ENCODE data around the gene KAZALD1. TPM values are rescaled to one million over a fixed set of nuclear protein-coding genes. Genes with fewer than 3 reads are reported as not detected.

KAZALD1 gene
- polyA plus RNA-seq, 1 of the 3 experiments (the other 2 are of a cell fraction), result 3.0 TPM

- CTCF ChIA-PET, result interaction anchor here (0.7 to 32.9 kb wide), 9 partner anchors 9 to 127 kb away, joined by 3 to 972 read pairs (median 6); partner anchors contain the start of gene TLX1
- Histone ChIP-seq H3K4me2 (no peak overlapping the region), H3K4me1 (ENCODE audit: control insufficient read depth in 1 of 2, insufficient read depth in 2 of 2, low read depth in 1 of 2, low read length in 1 of 2) (peaks cover 0 to 21% of the 10 kb centered on the region in 2 experiments; a peak in 1 of 4 replicates), H3K9me3 (no peaks in the 10 kb centered on the region), H3K79me2 (ENCODE audit: insufficient read depth) (no peaks in the 10 kb centered on the region), H3K27me3 (ENCODE audit: insufficient read depth) (peaks cover 55% of the 10 kb centered on the region; the same call in 1 of the 2 replicates), H3K4me3 (ENCODE audit: low read depth in 2 of 2, low read length in 1 of 2) (no peak overlapping the region), H3K36me3 (replicated peaks in 1 of 2; ENCODE audit: control insufficient read depth in 1 of 2, insufficient read depth in 2 of 2, low read length in 1 of 2) (no peaks in the 10 kb centered on the region), H3K9me2 (no peaks in the 10 kb centered on the region), H4K20me1 (ENCODE audit: insufficient read depth) (no peaks in the 10 kb centered on the region), H2AFZ (ENCODE audit: low read depth) (no peak overlapping the region), H3K27ac (ENCODE audit: low read depth in 2 of 2, low read length in 1 of 2) (no peak overlapping the region), H3F3A (replicated peaks; ENCODE audit: insufficient read depth) (no peaks in the 10 kb centered on the region), H3K9ac (no peak overlapping the region)
- DNase-seq, result no peak
- TF ChIP-seq RAD21 (IDR thresholded peaks at IDR 0.05; ENCODE audit: low read length) (no peak), ELF1 (IDR thresholded peaks at IDR 0.05) (no peak), ZBTB33 (IDR thresholded peaks at IDR 0.05; ENCODE audit: borderline replicate concordance, low read depth) (no peak), IRF3 (IDR thresholded peaks at IDR 0.05; ENCODE audit: low read depth, low read length) (no peak), FOXM1 (IDR thresholded peaks at IDR 0.05; ENCODE audit: low read depth) (no peak), CTCF (IDR thresholded peaks at IDR 0.05) (no peak), NFIC (IDR thresholded peaks at IDR 0.05; ENCODE audit: borderline replicate concordance) (no peak), TEAD4 (IDR thresholded peaks at IDR 0.05; ENCODE audit: borderline replicate concordance, insufficient read depth) (no peak), GABPA (IDR thresholded peaks at IDR 0.05; ENCODE audit: low read depth) (no peak), REST (IDR thresholded peaks at IDR 0.05; ENCODE audit: low read depth, low read length) (no peak), EP300 (IDR thresholded peaks at IDR 0.05; ENCODE audit: borderline replicate concordance in 1 of 2, low read depth in 1 of 2, low read length in 1 of 2) (no peak), FOXJ3 (CRISPR knock-in tag; IDR thresholded peaks at IDR 0.05) (no peak), CHD2 (IDR thresholded peaks at IDR 0.05; ENCODE audit: low read length, partially characterized antibody) (no peak), SIN3A (IDR thresholded peaks at IDR 0.05; ENCODE audit: borderline replicate concordance, low read depth, low read length) (no peak), EZH2phosphoT487 (IDR thresholded peaks at IDR 0.05; ENCODE audit: borderline replicate concordance, low read depth) (no peak), MXI1 (IDR thresholded peaks at IDR 0.05; ENCODE audit: low read depth, low read length) (no peak)
- 23% methylated on average over 10 of the region's 10 CpGs for WGBS (ENCODE audit: low lambda C conversion rate)
- POLR2A ChIA-PET, result no interaction called here
Measured at GRCh38 chr10:101087376-101087775, 25.6 kb downstream of the KAZALD1 start.

Measured in SK-N-SH (cell line).